PC-3 (cell line): ENCODE data around the gene CYLD.

Experiments used
- CTCF ChIP-seq: fragments of 300-600 bp; sonication (generic); conservative IDR thresholded peaks from 2 replicates; pipeline ENCODE4 v1.5.1; 2017; ENCODE audit warnings: antibody characterized with exemption, low read depth, mild to moderate bottlenecking, low read length
- EZH2 ChIP-seq: fragments of 300-600 bp; sonication (generic); IDR thresholded peaks from one replicate; pipeline ENCODE4 v1.6.1; 2017; ENCODE audit warnings: antibody characterized with exemption, mild to moderate bottlenecking, low read length; ENCODE audit not compliant: unreplicated experiment
- EZH2phosphoT487 ChIP-seq: fragments of 300-600 bp; sonication (generic); IDR thresholded peaks from 2 replicates; pipeline ENCODE4 v1.6.1; 2018; ENCODE audit warnings: mild to moderate bottlenecking, antibody characterized with exemption, low read length, borderline replicate concordance

- TF ChIP-seq CTCF (no peak), EZH2phosphoT487 (no peak), EZH2 (no peak)
Measured at GRCh38 chr16:50816901-50817555, 75.1 kb downstream of the CYLD start.
